Astrocyte (in vitro differentiated cells and primary cell): ENCODE measurements around the gene EDNRA.

Experiments used
- EZH2 ChIP-seq: IDR thresholded peaks from 2 replicates; pipeline ENCODE4 v1.6.1; 2012; ENCODE audit warnings: mild to moderate bottlenecking, low read length, inconsistent platforms; ENCODE audit not compliant: insufficient read depth
- TF ChIP-seq, protein P1 (sequence below): IDR thresholded peaks from 2 replicates; pipeline ENCODE4 v1.5.1; 2011; ENCODE audit warnings: low read depth, mild to moderate bottlenecking, inconsistent platforms, low read length, moderate library complexity; ENCODE audit not compliant: insufficient read depth

DNA sequence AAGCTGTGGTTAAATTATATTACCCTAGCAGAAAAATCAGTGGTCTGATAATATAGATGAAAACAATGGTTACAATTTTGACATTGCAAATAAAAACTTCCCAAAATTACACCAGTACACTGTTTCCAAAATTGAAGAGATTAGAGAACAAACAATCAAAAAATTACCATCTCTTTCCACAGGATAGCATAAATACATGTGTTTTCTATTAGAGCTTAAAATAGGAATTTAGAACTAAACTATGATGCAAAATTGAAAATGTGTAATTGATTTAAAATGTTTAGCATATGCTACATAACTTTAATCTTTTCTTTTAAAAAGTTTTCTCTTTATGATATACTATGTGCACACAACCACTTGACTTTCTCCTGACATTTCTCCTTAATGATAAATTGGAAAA is 6.7 kb downstream of the EDNRA start:
- TF ChIP-seq, protein P1, sequence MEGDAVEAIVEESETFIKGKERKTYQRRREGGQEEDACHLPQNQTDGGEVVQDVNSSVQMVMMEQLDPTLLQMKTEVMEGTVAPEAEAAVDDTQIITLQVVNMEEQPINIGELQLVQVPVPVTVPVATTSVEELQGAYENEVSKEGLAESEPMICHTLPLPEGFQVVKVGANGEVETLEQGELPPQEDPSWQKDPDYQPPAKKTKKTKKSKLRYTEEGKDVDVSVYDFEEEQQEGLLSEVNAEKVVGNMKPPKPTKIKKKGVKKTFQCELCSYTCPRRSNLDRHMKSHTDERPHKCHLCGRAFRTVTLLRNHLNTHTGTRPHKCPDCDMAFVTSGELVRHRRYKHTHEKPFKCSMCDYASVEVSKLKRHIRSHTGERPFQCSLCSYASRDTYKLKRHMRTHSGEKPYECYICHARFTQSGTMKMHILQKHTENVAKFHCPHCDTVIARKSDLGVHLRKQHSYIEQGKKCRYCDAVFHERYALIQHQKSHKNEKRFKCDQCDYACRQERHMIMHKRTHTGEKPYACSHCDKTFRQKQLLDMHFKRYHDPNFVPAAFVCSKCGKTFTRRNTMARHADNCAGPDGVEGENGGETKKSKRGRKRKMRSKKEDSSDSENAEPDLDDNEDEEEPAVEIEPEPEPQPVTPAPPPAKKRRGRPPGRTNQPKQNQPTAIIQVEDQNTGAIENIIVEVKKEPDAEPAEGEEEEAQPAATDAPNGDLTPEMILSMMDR, result no peak
- TF ChIP-seq EZH2, result no peak
